ENCODE results near the gene ELOVL4.

ELOVL4 gene

DNA sequence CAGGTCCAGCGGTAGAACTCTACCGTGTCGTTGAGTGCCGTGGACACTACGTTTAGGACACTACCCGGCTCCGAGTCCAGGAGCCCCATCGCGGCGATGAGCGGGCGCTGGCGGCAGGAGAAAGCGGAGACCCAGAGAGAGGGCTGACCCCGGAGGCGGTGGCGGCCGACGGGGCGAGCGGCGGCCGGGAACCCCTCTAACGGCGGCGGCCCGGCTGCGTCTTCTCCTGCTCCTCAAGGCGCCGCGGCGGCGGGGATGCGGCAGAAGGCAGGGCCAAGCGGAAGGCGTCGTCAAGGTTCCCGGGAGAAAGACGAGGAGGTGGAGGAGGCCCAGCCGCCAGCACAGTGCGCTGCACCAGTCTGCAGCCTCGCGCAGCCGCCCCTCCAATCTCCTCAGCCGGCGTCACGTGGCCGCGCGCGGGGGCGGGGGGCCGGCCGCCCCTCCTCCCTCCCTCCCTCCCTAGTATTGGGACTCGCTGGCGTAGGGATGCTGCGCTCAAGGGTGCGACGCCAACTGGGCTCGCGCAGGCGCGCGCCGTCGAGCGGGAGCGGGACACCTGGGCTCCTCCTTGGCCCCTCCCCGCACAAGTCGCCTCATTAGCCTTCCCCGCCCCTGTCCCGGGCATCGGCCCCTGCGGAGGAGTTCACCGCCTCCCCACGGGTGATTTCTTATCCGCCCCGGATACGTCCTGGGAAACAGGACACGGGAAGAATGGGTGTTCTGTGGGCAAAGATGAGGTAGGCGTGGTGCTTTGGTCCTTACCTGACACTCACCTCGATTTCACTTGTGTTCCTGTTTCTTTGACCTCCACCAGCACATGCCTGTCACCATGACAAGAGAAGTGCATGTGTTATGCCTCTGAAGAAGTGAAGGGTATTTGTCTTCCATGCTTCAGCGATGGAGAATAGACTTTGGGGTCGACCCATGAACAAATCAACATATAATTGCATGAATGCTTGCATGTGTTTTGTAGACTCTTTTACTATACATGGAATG lies at the start of gene ELOVL4:
Gene ELOVL4 (minus strand): TSS at position 363 of the 996 bp plus-strand sequence. CDS start 274 bp downstream, at position 89.
- peak; percentile 73 for DNase-seq

DNA sequence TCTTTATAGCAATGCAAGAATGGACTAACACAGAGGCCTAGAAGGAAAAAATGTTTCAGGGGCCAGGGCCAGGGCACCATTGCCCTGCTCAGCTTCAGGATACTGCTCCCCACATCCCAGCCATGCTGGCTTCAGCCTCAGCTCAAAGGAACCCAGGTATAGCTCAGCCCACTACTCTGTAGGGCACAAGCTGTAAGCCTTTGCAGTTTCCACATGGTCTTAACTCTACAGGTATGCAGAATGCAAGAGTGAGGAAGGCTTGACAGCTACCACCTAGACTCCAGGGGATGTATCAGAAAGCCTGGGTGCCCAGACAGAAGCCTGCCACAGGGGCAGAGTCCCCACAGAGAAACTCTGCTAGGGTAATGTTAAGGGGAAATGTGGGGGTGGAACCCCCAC lies 46.6 kb upstream of the ELOVL4 start:
- DNase-seq: no peak

GRCh38 chr6:79993012-79993910 lies 45.9 kb upstream of the ELOVL4 start:
- no peak for DNase-seq

- no peak for DNase-seq
These were observed 42.3 kb upstream of the ELOVL4 start for GRCh38 chr6:79989641-79990040.

DNA sequence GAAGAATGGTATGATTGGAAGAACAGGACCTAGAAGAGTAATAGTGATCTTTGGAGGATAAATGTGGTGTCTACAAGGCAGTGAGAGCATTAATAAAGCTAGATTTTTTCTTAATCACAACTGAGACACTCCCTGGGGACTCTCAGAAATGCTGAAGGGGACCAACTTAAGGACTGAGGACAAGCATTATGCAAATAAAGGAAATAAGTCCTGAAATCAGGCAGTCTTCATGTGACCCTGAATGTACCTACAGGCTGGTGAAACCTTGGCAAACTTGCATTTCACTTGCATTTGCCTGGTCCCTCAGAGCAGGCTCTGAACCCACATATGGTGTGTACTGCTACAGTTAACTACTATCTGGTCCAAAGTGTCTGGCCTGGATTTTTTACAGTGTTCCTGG lies 37.8 kb upstream of the ELOVL4 start:
- no peak for DNase-seq

GRCh38 chr6:79984261-79984660 lies 36.9 kb upstream of the ELOVL4 start:
- DNase-seq: no peak

GRCh38 chr6:79981652-79982051 lies 34.3 kb upstream of the ELOVL4 start:
- DNase-seq: no peak

- no peak for DNase-seq
These were observed 23.8 kb upstream of the ELOVL4 start for GRCh38 chr6:79971193-79971592.

DNA sequence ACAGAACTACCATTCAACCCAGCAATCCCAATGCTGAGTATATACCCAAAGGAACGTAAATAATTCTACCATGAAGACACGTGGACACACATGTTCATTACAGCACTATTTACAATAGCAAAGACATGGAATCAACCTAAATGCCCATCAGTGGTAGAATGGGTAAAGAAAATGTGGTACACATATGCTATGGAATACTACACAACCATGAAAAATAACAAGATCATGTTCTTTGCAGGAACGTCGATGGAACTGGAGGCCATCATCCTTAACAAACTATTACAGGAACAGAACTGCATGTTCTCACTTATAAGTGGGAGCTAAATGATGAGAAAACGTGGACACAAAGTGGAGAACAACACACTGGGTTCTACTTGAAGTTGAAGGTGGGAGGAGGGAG lies 22.4 kb upstream of the ELOVL4 start:
- DNase-seq: no peak

- DNase-seq: no peak
These were observed 19.8 kb upstream of the ELOVL4 start for GRCh38 chr6:79967178-79967577.

DNA sequence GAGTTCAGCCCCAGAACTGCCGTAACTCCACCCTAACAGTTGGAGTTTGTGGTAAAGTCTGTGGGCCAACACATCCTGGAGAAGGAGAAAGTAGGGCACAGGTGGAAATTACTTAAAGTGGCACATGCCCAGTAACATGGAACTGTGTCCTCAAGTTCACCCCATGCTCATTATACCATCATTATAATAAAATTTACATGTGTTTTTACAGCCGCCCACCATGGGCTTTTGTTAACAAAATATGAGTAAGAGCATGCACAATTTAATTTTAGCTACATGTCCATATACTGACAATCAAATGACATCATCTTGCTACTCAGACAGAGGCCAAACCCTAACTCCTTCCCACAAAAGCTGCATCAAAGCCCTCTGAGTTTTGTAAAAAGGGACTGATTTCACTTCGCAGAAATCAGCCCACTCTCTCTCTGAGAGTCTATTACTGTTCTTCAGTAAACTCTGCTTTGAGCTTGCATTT lies 17.3 kb upstream of the ELOVL4 start:
- no peak for DNase-seq

DNA sequence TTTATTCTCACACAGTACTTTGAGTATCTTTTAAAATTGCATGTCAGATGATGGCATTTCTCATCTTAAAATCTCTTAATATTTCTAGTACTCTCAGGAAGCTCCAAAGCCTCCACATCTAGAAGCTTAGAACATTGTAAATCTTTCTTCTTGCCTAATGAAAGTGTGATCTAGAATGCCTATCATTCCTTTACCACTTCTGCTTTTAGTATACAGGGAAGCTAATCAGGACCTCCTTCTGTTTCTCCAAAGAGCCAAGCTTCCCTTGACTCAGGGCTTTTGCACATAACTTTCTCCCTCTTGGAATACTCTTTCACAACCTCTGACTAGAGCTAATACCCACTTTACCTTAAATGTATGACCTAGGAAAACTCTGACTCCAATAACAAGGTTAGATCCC lies 7.5 kb upstream of the ELOVL4 start:
- DNase-seq: no peak

DNA sequence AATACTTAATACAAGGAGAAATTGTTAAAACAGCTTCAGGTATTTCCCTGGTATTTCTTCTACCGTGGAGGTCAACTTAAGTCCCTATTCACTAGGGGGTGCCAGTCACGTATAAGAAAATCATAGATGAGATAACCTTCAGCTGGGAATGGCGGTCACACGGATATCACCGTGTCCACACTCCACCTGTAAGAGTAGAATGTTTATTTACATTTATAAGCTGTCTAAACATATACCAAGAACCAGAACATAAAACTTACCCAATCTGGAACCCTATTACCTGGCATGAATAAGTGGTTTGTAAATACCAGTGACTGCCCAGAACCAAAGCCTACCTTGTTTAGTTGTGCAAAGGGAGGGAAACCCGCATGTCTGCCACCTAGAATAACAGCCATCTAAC lies 1.9 kb upstream of the ELOVL4 start:
- DNase-seq: peak; percentile 46

- peak; percentile 18 for DNase-seq
These were observed 822 bp downstream of the ELOVL4 start for GRCh38 chr6:79946272-79947190.

- no peak for DNase-seq
These were observed 4.2 kb downstream of the ELOVL4 start for GRCh38 chr6:79943133-79943532.

GRCh38 chr6:79941489-79942151 lies 5.7 kb downstream of the ELOVL4 start:
- DNase-seq: no peak

GRCh38 chr6:79928478-79928998 lies 18.8 kb downstream of the ELOVL4 start:
- no peak for DNase-seq

GRCh38 chr6:79927758-79928157 lies 19.6 kb downstream of the ELOVL4 start:
- DNase-seq: no peak

GRCh38 chr6:79923270-79923669 lies 24.1 kb downstream of the ELOVL4 start:
- DNase-seq: no peak

GRCh38 chr6:79922018-79922417 lies 25.3 kb downstream of the ELOVL4 start:
- DNase-seq: no peak

DNA sequence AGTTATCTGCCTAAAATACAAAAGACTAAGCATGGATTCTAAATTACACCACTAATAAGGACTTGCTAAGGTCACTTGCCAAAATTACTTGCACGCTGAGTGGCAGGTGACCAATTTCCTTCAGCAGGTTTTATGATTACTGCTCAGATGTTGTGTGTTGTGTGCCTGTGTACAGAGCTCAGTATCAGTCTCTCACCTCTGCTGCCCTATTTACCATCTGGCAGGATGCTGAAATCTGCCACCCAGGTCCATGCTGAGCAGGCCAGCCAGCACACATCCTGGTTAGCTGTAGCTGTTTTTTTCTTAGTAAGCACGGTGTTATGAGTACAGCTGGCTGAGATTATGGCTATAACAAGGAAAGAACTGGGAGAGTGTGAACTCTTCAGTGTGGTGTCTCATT lies 34.0 kb downstream of the ELOVL4 start:
- no peak for DNase-seq

All from activated CD8-positive, alpha-beta memory T cell treated with anti-CD3 and anti-CD28 coated beads, Interleukin-2, amount 50 U/mL, for 4 hours (primary cell).